Measurements from ENCODE around the gene AGPAT3.
"Not testable (repeated sequence)": the region's sequence is repeated elsewhere in the genome, so short reads cannot be mapped to it uniquely, and the experiment has no call there.

AGPAT3 gene

DNA sequence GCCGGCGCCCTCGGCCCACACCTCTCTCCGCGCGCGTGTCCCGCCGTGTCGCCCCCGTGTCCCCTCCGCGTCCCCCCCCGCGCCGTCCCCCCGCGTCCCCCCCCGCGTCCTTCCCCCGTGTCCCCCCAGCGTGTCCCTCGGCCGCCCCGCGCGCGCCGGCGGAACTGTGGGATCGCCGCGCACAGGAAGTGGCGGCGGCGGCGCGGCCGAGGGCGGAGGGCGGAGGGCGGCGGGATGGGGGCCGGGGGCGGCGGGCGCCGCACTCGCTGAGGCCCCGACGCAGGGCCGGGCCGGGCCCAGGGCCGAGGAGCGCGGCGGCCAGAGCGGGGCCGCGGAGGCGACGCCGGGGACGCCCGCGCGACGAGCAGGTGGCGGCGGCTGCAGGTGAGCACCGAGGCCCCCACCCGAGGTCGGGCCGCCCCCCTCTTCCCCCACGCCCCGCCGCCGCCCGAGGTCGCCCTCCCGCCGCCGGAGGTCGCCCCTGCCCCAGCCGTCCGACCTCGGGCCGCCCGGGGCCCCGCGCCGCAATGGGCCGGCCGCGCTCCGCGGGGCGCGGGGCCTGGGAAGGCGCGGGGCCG, at the start of gene AGPAT3:
Gene AGPAT3, plus strand, starts transcription at position 262 of the 578 bp plus-strand sequence. CDS start 94,459 bp downstream, outside the sequence.
- DNase-seq (ENCODE audit: low spot score): no peak

DNA sequence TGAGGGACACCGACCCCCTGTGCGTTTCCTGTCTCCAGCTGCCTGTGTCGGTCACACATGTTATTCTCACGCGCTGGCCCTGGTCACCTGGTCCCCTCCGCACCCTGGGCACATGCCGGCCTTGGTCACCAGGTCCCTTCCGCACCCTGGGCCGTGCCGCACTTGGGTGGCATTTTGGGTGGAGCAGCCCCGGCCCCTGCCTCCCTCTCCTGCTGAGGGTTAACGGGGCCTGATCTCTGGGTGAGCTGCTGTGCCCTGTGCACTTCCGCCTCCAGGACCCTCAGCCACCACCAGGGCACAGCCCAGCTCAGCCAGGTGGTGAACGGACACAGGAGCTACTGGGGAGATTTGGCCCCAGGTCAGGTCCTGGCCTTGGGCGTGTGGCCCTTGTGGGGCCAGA, 49.0 kb upstream of the AGPAT3 start:
- no peak for DNase-seq (ENCODE audit: low spot score)

DNA sequence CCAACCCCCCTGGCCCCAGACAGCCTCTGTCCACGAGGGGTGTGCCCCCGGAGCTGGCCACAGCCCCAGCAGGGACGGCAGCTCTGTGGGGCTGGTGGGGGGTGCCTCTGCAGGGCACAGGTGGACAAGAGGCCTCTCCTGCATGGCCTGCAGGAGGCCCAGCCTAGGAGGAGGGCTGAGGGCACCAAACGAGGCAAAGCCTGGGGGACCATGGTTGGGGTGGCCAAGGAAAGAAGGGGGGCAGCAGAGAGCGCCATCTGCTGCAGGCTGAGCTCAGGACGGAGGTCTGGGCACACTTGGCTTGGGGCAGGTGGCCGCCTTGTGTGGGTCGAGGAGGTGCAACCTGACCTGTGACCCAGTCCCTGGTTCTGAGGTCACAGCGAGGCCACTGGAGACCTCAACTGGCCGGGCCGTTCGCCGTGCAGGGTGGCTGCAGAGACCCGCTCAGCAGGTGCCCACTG, 48.4 kb upstream of the AGPAT3 start:
- DNase-seq (ENCODE audit: low spot score): no peak

DNA sequence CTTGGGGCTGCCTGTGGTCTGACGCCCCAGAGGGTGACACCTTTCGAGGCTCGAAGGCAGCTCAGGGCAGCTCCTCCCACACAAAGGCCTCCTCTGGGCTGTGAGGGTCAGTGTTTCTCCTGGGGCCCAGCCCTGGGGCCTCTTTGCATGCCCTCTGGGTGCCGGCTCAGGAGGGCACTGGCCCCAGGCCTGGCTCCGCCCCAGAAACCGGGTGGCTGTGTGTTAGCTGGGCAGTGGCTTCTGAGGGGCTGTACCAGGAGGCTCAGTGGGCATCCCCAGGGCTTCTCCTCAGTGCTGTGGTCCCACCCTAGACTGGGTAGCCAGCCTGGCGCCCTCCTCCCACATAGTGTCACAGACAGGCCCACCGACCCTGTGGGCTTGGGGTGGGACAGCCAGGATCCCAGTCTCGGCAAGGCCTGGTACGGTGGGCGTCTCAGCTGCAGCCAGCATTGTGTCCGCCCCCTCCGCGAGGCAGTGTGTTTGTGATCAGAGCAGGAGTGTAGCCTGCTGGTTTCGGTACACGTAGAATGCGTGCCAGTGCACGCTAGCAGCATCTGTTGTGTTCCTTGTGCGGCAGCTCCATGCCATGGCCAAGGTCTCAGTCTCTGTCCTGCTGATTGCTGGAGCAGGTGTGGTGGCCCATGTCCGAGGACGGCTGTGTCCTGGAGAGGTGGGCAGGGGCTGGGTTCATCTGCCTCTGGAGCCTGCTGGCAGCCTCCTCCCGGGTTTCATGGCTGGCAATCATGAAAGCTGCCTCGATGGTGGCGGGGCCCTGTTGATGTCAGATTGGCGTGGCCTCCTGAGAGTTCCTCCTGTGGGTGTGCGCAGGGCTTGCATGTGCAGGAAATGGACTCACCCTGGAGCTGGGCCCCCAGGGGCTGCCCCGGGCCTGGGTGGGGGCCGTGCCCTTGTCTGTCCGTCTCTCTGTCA, 47.6 kb upstream of the AGPAT3 start:
- no peak for DNase-seq (ENCODE audit: low spot score)

DNA sequence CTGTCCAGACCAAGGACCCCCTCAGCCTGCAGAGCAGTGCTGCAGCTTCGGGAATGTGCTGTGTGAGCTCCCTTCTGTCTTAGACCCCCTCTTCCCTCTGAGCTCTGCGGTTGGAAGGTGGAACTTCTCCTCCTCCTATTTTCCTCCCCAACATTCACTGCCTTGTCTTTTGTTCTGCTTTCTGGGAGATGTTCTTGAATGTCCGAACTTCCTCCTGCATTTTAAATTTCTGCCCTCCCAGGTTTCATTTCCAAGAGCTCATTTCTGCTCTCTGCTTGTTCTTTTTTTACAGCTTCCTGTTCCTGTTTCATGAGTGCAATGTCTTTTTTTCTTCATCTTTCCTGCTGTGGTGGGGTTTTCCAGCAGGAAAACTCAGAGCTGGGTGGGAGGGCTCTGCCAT, 46.3 kb upstream of the AGPAT3 start:
- no peak for DNase-seq (ENCODE audit: low spot score)

DNA sequence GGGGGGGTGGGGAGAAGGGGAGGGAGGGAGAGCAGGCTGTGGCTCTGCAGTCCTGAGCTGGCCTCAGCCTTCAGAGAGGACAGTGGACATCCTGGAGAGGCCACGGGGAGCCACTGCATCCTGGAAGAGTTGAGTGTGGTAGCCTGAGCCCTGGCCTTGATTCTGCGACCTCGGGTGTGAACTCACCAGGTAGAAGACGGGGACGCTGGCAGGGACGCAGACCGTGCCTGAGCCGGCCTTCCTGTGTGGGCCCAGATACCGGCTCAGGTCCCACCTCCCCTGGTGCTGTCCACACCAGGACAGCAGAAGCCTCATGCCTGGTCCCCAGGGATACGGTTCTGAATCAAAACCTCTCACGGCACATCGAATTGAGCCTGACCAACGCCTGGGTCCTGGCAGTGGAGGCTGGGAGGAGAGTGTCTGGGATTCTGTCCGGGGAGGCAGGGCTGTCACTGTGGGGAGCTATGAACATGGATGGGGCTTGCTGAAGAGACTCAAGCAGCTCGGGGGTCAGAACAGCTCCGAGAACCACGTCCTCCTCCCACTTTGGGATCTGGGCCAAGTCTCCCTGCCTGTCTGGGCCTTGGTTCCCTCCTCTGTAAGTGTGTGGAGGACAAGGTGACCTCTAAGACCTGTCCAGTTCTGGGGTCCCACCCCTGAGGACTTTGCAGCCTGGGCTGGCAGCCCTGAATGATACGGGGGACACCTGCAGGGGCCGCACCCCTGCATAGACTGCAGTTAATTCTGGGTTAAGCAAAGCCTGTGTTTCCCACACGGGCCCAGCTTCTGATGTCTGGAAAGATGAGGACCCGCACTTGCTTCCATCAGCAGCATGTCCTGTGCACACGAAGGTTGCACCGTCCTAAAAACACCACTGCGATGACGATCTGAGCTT, 45.3 kb upstream of the AGPAT3 start:
- DNase-seq (ENCODE audit: low spot score): no peak

- no peak for DNase-seq (ENCODE audit: low spot score)
These were observed 44.6 kb upstream of the AGPAT3 start for GRCh38 chr21:43820466-43820865.

GRCh38 chr21:43822166-43822565, 42.9 kb upstream of the AGPAT3 start:
- DNase-seq (ENCODE audit: low spot score): not testable (repeated sequence)

GRCh38 chr21:43822741-43823140, 42.3 kb upstream of the AGPAT3 start:
- DNase-seq (ENCODE audit: low spot score): not testable (repeated sequence)

DNA sequence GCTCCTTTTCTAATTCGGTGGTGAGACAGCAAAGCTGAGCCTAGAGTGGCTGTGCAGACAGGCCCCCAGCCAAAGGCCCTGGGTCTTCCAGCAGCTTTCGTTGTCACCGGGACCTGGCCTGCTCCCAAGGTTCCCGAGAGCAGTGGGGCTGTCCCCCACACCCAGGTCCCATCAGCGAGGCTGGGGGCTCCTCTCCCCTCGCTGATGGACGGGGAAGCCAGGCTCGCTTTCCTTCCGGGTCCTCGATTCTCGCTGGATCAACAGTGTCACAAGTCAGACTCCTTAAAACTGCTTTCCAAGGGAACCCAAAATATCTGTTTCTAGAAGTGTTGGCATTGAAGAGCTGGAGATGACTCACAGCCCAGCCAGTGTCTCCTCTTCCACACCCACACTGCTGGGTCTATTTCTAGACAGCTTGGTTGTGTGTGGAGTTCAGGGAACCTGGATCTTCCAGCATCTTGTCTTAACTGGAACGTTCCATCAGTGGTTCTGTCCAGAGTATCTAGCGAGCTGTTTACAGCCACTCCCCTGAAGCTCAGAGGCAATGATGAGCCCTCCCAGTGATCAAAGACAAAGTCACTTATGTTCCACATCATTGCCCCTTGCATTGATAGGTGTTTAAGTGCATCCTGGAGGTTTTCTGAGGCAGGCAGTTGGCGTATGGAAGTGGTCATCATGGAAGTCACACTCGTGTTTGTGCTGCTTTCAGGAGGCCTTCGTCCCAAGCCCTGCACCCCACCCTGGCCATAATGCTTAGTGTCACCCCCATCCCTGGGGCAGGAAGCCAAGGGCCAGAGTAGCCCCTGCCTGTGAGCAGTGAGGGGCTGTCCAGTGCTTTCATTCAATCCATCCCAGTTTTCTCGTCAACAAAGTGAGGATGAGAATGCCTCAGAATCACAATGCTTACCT, 40.4 kb upstream of the AGPAT3 start:
- DNase-seq (ENCODE audit: low spot score): no peak

DNA sequence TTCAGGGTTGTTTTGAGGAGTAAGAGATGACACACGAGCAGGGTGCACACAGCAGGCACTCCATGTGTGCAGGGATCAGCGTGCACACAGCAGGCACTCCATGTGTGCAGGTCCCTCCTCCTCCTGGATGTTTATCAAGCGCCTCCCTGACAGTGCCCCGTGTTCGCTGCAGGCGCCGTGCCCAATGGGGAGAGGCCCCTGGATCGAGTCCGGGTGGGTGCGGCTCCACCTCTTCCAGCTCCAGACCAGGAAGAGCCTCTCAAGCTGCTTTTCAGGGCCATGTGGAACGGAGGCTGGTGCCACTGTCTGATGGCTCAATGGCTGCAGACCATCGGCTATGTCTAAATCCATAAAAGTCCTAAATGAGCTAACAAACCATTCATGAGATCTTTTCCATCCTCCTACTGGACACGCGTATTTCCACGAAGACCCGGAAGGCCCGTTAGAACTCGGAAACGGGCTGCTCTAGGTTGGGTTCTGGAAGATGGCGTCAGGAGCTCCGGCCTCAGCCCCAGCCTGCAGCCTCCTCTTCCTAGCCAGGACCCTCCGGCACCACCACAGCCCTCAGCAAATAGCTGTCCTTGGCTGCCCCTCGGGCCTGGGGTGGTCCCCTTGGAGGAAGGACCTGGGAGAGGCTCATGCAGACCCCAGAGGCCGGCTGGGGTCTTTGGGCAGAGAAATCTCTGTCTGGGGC, 39.6 kb upstream of the AGPAT3 start:
- no peak for DNase-seq (ENCODE audit: low spot score)

DNA sequence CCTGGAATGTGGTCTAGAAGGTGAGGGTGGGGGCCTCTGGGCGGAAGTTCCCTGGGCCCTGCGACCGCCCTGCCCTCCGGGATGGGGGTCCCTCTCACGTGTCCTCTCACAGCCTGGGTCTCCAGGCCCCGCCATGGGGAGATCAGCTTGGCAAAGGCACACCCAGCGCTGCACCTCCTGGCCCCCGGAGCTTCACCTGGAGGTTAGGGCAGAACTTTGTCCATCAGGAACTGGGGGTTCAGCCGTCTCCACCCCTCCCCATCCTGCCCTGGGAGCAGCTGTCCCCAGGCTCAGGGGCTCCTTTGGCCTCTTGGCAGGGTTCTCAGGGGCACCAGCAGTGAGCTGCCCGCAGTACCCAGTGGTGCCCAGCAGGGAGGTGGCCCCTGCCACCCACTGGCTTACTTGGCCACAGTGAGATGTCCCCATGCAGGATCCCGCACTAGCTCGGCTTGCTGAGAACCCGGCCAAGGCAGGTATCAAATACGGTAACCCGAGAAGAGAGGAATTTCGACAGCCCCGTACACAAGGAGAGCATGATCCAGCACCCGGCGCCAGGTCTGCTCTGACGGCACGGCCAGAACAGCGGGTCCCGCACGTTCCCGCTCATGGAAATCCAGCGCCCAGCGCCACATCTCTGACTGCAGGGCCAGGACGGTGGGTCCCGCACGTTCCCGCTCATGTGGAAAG, 38.9 kb upstream of the AGPAT3 start:
- DNase-seq (ENCODE audit: low spot score): no peak

DNA sequence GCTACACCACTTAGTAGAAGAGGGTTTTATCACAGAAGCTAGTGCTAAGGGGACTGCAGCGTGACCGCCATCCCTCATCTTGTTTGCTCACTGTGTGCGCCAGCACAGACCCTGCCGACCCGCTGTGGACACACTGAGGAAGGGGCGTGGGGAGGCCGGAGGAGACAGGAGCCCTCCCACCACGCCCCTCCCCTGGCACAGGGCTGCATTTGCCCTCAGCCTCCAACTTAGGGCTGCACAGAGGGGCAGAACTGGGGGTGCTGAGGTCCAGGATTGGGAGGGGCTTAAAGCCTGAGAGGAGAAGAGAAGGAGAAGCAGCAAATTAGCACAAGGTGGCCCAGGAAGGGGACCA, 38.4 kb upstream of the AGPAT3 start:
- no peak for DNase-seq (ENCODE audit: low spot score)

DNA sequence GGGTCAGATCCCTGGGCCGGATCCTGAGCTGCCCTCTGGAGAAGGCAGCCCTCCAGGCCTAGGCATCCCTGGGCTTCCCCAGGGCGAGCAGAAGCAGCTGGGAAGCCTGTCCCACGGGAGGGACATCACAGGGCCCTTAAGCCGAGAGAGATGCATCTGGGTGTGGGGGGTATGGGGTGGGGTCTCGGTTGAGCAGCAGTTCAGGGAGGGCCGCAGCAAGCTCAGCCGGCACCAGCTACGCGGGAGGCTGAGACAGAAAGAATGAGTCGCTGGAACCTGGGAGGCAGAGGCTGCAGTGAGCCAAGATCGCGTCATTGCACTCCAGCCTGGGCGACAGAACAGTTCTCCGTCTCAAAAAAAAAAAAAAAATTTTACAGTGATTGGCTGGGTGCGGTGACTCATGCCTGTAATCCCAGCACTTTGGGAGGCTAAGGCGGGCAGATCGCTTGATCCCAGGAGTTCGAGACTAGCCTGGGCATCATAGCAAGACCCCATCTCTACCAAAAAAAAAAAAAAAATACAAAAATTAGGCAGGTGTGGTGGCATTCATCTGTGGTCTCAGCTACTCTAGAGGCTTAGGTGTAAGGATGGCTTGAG, 37.9 kb upstream of the AGPAT3 start:
- DNase-seq (ENCODE audit: low spot score): no peak

DNA sequence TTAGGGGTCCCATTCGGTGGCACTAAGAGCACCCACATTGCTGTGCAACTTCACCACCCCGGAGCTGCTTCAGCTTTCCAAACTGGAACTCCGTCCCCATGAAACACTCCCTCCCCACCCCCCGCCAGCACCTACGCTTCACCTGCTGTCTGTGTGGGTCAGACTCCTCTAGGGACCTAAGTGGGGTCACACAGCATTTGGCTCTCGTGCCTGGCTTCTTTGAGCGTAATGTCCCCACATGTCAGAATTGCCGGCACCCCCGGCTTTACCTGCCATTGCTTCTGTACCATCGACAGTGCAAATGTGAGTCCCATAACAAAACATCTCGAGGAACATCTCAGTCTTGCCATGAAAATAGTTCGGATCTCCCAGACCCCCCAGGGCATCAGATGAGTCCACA, 35.9 kb upstream of the AGPAT3 start:
- DNase-seq (ENCODE audit: low spot score): no peak

GRCh38 chr21:43829575-43830119, 35.4 kb upstream of the AGPAT3 start:
- DNase-seq (ENCODE audit: low spot score): no peak

- DNase-seq (ENCODE audit: low spot score): no peak
These were observed 32.9 kb upstream of the AGPAT3 start for GRCh38 chr21:43832158-43832550.

DNA sequence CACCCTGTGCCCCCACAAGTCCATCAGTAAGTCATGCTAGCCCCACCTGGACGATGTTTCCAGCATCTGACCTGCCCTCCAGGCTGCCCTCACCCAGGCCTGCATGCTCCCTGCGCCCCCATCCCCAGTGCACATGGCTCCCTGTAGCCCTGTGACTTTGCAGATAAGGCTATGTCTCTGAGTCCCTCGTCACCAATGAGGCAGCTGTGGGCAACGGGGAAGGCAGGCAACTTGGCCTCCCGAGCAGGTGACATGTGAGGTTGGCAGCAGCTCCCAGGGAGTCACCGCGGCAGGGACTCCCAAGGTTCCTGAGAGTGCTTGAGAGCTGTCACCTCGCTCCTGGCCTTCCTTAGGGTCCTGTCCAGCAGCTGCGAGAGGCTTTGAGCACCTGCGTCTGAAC, 32.4 kb upstream of the AGPAT3 start:
- DNase-seq (ENCODE audit: low spot score): no peak

- no peak for DNase-seq (ENCODE audit: low spot score)
These were observed 30.7 kb upstream of the AGPAT3 start for GRCh38 chr21:43834146-43834905.
